ENCODE measurements around the gene KDM2B.

The KDM2B gene

GRCh38 chr12:121561009-121561395 lies 19.8 kb downstream of the KDM2B start:
- DNase-seq (ENCODE audit: low read depth in 2 of 2), result no peak

GRCh38 chr12:121560392-121561008 lies 20.3 kb downstream of the KDM2B start:
- no peak for DNase-seq (ENCODE audit: low read depth in 2 of 2)

GRCh38 chr12:121558956-121559355 lies 21.9 kb downstream of the KDM2B start:
- no peak for DNase-seq (ENCODE audit: low read depth in 2 of 2)

- no peak for DNase-seq (ENCODE audit: low read depth in 2 of 2)
Measured at GRCh38 chr12:121550974-121551634, 29.7 kb downstream of the KDM2B start.

GRCh38 chr12:121549075-121549474 lies 31.7 kb downstream of the KDM2B start:
- DNase-seq (ENCODE audit: low read depth in 2 of 2), result no peak

- DNase-seq (ENCODE audit: low read depth in 2 of 2), result no peak
Measured at GRCh38 chr12:121545480-121545879, 35.3 kb downstream of the KDM2B start.

GRCh38 chr12:121543786-121544185 lies 37.0 kb downstream of the KDM2B start:
- DNase-seq (ENCODE audit: low read depth in 2 of 2), result no peak

GRCh38 chr12:121539908-121540307 lies 40.9 kb downstream of the KDM2B start:
- no peak for DNase-seq (ENCODE audit: low read depth in 2 of 2)

GRCh38 chr12:121538699-121539061 lies 42.1 kb downstream of the KDM2B start:
- no peak for DNase-seq (ENCODE audit: low read depth in 2 of 2)

GRCh38 chr12:121537814-121538698 lies 42.8 kb downstream of the KDM2B start:
- no peak for DNase-seq (ENCODE audit: low read depth in 2 of 2)

GRCh38 chr12:121536899-121537813 lies 43.7 kb downstream of the KDM2B start:
- DNase-seq (ENCODE audit: low read depth in 2 of 2), result no peak

- DNase-seq (ENCODE audit: low read depth in 2 of 2), result no peak
Measured at GRCh38 chr12:121536054-121536898, 44.5 kb downstream of the KDM2B start.

- DNase-seq (ENCODE audit: low read depth in 2 of 2), result no peak
Measured at GRCh38 chr12:121535150-121536053, 45.4 kb downstream of the KDM2B start.

- DNase-seq (ENCODE audit: low read depth in 2 of 2), result no peak
Measured at GRCh38 chr12:121534495-121535148, 46.2 kb downstream of the KDM2B start.

- no peak for DNase-seq (ENCODE audit: low read depth in 2 of 2)
Measured at GRCh38 chr12:121533394-121534090, 47.3 kb downstream of the KDM2B start.

- DNase-seq (ENCODE audit: low read depth in 2 of 2), result no peak
Measured at GRCh38 chr12:121532503-121533393, 48.1 kb downstream of the KDM2B start.

- DNase-seq (ENCODE audit: low read depth in 2 of 2), result no peak
Measured at GRCh38 chr12:121531356-121531750, 49.5 kb downstream of the KDM2B start.
